Thyroid gland (tissue), 4 donors: ENCODE results near the gene PARD3. TPM values are rescaled to one million over a fixed set of nuclear protein-coding genes. Genes with fewer than 3 reads are reported as not detected.
A peak's percentile ranks its signal among the peaks of the same experiment; 100 is the strongest.

Experiments
- DNase-seq, 2 donors: peaks; one replicate each; pipeline ENCODE4 v3.0.0-alpha.2; 2019
- H3K27ac ChIP-seq, 3 donors: fragments of 200-600 bp; sonication (generic); 1 replicate in 2 of 3; 2 replicates in 1 of 3; pipeline ENCODE4 v1.5.1; 2016 to 2019; ENCODE audit warnings: mild to moderate bottlenecking in 1 of 3, moderate library complexity in 1 of 3
- H3K27me3 ChIP-seq: fragments of 200-600 bp; sonication (generic); one replicate; pipeline ENCODE4 v1.5.1; 2019
- H3K36me3 ChIP-seq, 2 donors: fragments of 200-600 bp; sonication (generic); one replicate each; pipeline ENCODE4 v1.5.1; 2016 to 2019
- H3K4me1 ChIP-seq, 2 donors: fragments of 200-600 bp; sonication (generic); one replicate each; pipeline ENCODE4 v1.5.1; 2017 to 2019
- H3K4me3 ChIP-seq, 3 donors: fragments of 200-600 bp; sonication (generic); replicated peaks in 1 of 3; 1 replicate in 2 of 3; 2 replicates in 1 of 3; pipeline ENCODE4 v1.5.1; 2016; ENCODE audit warnings: mild to moderate bottlenecking in 1 of 3
- H3K9me3 ChIP-seq: fragments of 200-600 bp; sonication (generic); one replicate; pipeline ENCODE4 v1.5.1; 2017
- POLR2A ChIP-seq, 2 donors: fragments of 450-650 bp; IDR thresholded peaks; one replicate each; pipeline ENCODE4 v1.6.1; 2017; ENCODE audit warnings: antibody characterized with exemption in 2 of 2, mild to moderate bottlenecking in 2 of 2, moderate library complexity in 1 of 2
- WGBS, 2 donors: methylation state at CpG; one replicate each; pipeline ENCODE4 v1.1.5; 2017; 5-methylcytosine and 5-hydroxymethylcytosine counted together
- intact Hi-C: fragments of 100-400 bp; cut with DNase I; formaldehyde crosslinking; loops from one replicate; pipeline ENCODE4 v1.15.1; 2023
- total RNA-seq, 4 donors: library from RNA; depleted of rRNA; stranded (reverse); fragments of >200 nt; gene quantifications; one replicate each; pipeline ENCODE4 v1.2.3, GENCODE V29; 2016
- TF ChIP-seq, protein P1 (sequence below), 6 experiments: fragments of 200-600 bp in 3 of 6; fragments of 450-650 bp in 3 of 6; sonication (generic) in 3 of 6; IDR thresholded peaks; one replicate each; pipeline ENCODE4 v1.5.1; 2016 to 2019; ENCODE audit warnings: antibody characterized with exemption in 6 of 6, mild to moderate bottlenecking in 2 of 6, inconsistent platforms in 1 of 6, moderate library complexity in 1 of 6

PARD3 gene
- total RNA-seq, 4 donors from 2014 or later = 48.6 to 88.4 (median 57.7) TPM

DNA sequence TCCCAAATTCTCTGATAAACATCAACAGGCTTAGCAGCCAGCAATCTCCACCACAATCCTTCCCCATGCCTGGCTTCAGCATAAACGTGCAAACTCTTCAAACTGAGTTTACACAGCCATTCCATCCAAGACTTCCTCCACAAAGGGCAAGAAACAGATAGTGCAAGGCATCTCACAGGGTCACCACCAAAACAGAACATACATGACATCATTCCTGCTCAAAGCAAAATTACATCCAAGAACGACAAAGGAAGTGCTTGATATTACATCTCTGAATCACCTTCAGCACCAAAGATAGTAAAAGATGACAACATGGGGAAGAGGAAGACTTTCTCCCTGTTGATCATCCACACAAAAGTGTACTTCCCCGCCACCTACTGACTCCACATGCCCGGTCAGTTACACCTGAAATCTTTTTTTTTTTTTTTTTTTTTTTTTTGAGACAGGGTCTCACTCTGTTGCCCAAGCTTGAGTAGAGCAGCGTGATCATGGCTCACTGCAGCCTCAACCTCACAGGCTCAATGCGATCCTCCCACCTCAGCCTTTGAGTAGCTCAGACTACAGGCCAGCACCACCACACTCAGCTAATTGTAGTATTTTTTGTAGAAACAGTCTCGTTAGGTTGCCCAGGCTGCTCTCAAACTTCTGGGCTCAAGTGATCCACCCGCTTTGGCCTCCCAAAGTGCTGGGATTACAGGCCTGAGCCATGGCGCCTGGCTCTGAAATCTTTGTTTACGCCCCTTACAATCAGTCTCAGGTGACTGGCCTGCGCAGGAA, 127.5 kb downstream of the PARD3 start:
- Histone ChIP-seq H3K27me3 (no peaks in the 10 kb centered on the region), H3K4me1 (peaks cover 0 to 22% of the 10 kb centered on the region in 2 donors), H3K4me3 (no peak overlapping the region), H3K27ac (no peak overlapping the region), H3K36me3 (no peaks in the 10 kb centered on the region), H3K9me3 (no peaks in the 10 kb centered on the region)
- DNase-seq = peak in 1 of 2 donors; percentile 12
- intact Hi-C loops = no loop called here
- TF ChIP-seq POLR2A (IDR thresholded peaks at IDR 0.05) = no peak
- TF ChIP-seq, protein P1, sequence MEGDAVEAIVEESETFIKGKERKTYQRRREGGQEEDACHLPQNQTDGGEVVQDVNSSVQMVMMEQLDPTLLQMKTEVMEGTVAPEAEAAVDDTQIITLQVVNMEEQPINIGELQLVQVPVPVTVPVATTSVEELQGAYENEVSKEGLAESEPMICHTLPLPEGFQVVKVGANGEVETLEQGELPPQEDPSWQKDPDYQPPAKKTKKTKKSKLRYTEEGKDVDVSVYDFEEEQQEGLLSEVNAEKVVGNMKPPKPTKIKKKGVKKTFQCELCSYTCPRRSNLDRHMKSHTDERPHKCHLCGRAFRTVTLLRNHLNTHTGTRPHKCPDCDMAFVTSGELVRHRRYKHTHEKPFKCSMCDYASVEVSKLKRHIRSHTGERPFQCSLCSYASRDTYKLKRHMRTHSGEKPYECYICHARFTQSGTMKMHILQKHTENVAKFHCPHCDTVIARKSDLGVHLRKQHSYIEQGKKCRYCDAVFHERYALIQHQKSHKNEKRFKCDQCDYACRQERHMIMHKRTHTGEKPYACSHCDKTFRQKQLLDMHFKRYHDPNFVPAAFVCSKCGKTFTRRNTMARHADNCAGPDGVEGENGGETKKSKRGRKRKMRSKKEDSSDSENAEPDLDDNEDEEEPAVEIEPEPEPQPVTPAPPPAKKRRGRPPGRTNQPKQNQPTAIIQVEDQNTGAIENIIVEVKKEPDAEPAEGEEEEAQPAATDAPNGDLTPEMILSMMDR (IDR thresholded peaks at IDR 0.05) = no peak
- WGBS, 2 donors = 85 to 88% methylated on average over 11 of the region's 11 CpGs

DNA sequence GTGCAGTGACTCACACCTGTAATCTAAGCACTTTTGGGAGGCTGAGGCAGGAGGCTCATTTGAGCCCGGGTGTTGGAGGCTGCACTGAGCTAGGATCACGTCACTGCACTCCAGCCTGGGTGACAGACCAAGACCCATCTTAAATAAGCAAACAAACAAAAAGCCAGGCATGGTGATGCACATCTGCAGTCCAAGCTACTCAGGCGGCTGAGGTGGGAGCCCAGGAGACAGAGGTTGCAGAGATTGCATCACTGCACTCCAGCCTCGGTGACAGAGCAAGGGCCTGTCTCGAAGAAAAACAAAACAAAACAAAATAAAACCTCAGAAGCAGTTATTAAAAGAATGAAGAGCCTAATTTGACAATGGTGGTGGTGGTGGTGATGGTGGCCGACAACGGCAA, 132.5 kb downstream of the PARD3 start:
- no peak for DNase-seq
- no peak overlapping the region for H3K27ac ChIP-seq
- TF ChIP-seq, protein P1 (IDR thresholded peaks at IDR 0.05) = no peak
- no peak for TF ChIP-seq POLR2A (IDR thresholded peaks at IDR 0.05)
- WGBS, 2 donors = 91 to 93% methylated on average over 7 of the region's 7 CpGs
- H3K4me1 ChIP-seq = peaks cover 12 to 19% of the 10 kb centered on the region in 2 donors
- H3K4me3 ChIP-seq = no peak overlapping the region
- H3K9me3 ChIP-seq = no peaks in the 10 kb centered on the region
- intact Hi-C loops = no loop called here
- no peaks in the 10 kb centered on the region for H3K27me3 ChIP-seq
- no peaks in the 10 kb centered on the region for H3K36me3 ChIP-seq

DNA sequence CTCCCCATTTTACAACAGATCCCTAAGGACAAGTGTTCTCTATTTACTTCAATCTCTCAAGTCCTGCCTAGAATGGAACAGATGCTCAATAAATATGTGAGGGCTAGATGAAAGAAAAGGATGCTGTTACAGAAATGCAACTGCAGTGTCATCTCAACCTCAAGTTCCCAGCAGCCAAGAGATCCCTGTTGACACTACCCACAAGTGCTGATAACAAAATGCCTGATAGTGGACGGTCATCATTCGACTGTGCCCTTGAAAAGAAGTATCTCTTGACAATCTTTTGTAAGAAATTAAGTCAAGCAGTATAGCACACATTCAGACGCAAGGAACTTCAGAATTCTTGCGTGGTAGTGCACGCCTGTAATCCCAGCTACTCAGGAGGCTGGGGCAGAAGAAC, 133.2 kb downstream of the PARD3 start:
- Histone ChIP-seq H3K4me3 (no peak overlapping the region), H3K27ac (no peak overlapping the region), H3K36me3 (no peaks in the 10 kb centered on the region), H3K4me1 (peaks cover 12 to 14% of the 10 kb centered on the region in 2 donors), H3K9me3 (no peaks in the 10 kb centered on the region), H3K27me3 (no peaks in the 10 kb centered on the region)
- 92 to 93% methylated on average over 5 of the region's 5 CpGs for WGBS, 2 donors
- no peak for TF ChIP-seq POLR2A (IDR thresholded peaks at IDR 0.05)
- TF ChIP-seq, protein P1 (IDR thresholded peaks at IDR 0.05) = no peak
- DNase-seq = no peak
- intact Hi-C loops = no loop called here

DNA sequence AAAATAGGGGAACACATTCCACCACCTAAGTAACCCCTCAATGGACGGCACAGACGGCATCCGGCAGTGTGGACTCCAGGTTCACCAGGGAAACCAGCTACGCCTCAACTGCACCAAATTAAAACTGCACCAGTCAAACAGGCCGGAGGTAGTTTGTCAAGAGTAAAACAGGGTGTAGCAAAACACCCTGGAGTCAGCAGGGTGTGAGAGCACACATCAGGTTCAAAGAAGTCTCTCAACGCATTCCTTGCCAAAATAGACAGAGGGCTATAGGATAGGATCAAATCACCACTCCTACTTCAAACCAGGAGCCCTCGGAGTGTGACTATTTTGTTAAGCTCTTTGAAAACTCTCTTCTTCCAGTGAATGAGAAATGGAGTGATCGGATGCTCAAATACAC, 135.9 kb downstream of the PARD3 start:
- Histone ChIP-seq H3K9me3 (no peaks in the 10 kb centered on the region), H3K27me3 (no peaks in the 10 kb centered on the region), H3K4me1 (peaks cover 12 to 18% of the 10 kb centered on the region in 2 donors), H3K36me3 (no peaks in the 10 kb centered on the region), H3K27ac (peak overlapping the region; percentile 23 to 46 (median 25)), H3K4me3 (no peak overlapping the region)
- DNase-seq = peak; percentile 24
- no peak for TF ChIP-seq POLR2A (IDR thresholded peaks at IDR 0.05)
- TF ChIP-seq, protein P1 (IDR thresholded peaks at IDR 0.05) = no peak
- WGBS, 2 donors = 40% methylated on average over 8 of the region's 8 CpGs
- intact Hi-C loops = loop anchor here (10.0 kb wide), 1 partner anchor 136 kb away; the partner anchor contains the start of gene PARD3

DNA sequence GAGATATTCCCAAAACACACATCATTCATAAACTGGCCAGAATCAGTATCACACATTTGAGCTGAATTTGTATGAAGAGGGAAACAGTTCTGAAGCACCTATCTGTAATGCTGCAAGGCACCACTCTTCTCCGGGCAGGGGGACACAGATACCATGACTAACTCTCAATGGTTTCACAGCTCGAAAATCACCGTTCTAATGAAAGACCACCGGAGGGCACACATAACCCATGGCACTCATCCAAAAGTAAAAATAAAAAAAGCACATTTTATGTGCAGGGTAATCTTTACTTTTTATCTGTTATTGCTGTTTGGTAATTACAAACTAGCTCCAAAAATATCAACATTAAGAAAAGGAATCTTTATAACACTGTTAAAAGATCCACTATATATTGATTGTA, 137.5 kb downstream of the PARD3 start:
- intact Hi-C loops = loop anchor here (10.0 kb wide), 1 partner anchor 137 kb away; the partner anchor contains the start of gene PARD3
- TF ChIP-seq, protein P1 (IDR thresholded peaks at IDR 0.05) = no peak
- 84 to 86% methylated on average over 4 of the region's 4 CpGs for WGBS, 2 donors
- Histone ChIP-seq H3K36me3 (no peaks in the 10 kb centered on the region), H3K4me3 (no peak overlapping the region), H3K27ac (no peak overlapping the region), H3K9me3 (no peaks in the 10 kb centered on the region), H3K27me3 (no peaks in the 10 kb centered on the region), H3K4me1 (peaks cover 17 to 30% of the 10 kb centered on the region in 2 donors)
- no peak for DNase-seq
